ENCODE measurements around the gene C6orf47. TPM values are rescaled to one million over a fixed set of nuclear protein-coding genes. Genes with fewer than 3 reads are reported as not detected.

C6orf47 gene
- total and polyA plus RNA-seq, 7 experiments from 2014 or later, result 14.0 to 33.7 (median 23.2) TPM

GRCh38 chr6:31630177-31630934, 30.2 kb downstream of the C6orf47 start:
- ChIA-PET POLR2A (interaction anchor here (0.6 to 1.2 kb wide), 2 partner anchors 23 to 1713 kb away, joined by 3 to 4 read pairs; no protein-coding TSS in a partner anchor), CTCF (no interaction called here)
- Histone ChIP-seq H3K27me3 (ENCODE audit: control insufficient read depth in 2 of 2, insufficient read depth in 2 of 2, low read length in 2 of 2) (no peaks in the 10 kb centered on the region), H3K9me3 (ENCODE audit: control insufficient read depth in 2 of 3, low read length in 3 of 3) (no peaks in the 10 kb centered on the region), H3K4me1 (ENCODE audit: control insufficient read depth in 2 of 2, insufficient read depth in 2 of 2, low read length in 2 of 2) (no peaks in the 10 kb centered on the region), H3K36me3 (ENCODE audit: control insufficient read depth in 2 of 3, insufficient read depth in 3 of 3, low read length in 3 of 3) (peaks cover 25 to 100% (median 38%) of the 10 kb centered on the region in 3 experiments), H3K4me3 (ENCODE audit: low read length) (no peak overlapping the region), H3K27ac (ENCODE audit: low read depth, low read length) (no peak overlapping the region)
- Mint-ChIP-seq H3K9me3 (no peaks in the 10 kb centered on the region), H3K27me3 (no peaks in the 10 kb centered on the region), H3K36me3 (peaks cover 15 to 56% (median 29%) of the 10 kb centered on the region in 5 donors), H3K27ac (peak overlapping the region in 3 of 9 donors; percentile 57 to 82 (median 78)), H3K4me3 (no peak overlapping the region), H3K4me1 (peaks cover 0 to 17% (median 3%) of the 10 kb centered on the region in 7 donors)
- no peak for ATAC-seq
- no peak for DNase-seq
- intact Hi-C loops (cut with micrococcal nuclease), result no loop called here

DNA sequence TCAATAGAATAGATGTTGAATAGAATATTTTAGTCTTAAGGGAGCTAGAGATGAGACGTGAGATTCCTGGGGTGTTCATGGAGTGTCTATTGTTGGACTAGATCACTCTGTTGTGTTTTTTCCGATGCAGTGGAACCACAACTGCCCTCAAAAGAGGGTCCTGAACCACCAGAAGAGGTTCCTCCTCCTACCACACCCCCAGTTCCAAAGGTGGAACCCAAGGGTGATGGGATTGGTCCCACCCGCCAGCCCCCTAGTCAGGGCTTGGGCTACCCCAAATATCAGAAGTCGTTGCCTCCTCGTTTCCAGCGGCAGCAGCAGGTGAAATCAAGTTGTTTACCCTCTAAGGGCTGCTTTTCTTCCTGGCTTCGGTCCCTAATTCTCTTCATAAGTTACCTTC, 31.6 kb downstream of the C6orf47 start:
- peaks cover 0 to 16% (median 2%) of the 10 kb centered on the region in 7 donors for H3K4me1 Mint-ChIP-seq
- Histone ChIP-seq H3K4me1 (ENCODE audit: control insufficient read depth in 2 of 2, insufficient read depth in 2 of 2, low read length in 2 of 2) (no peaks in the 10 kb centered on the region), H3K27ac (ENCODE audit: low read depth, low read length) (no peak overlapping the region), H3K4me3 (ENCODE audit: low read length) (no peak overlapping the region), H3K36me3 (ENCODE audit: control insufficient read depth in 2 of 3, insufficient read depth in 3 of 3, low read length in 3 of 3) (peaks cover 27 to 100% (median 39%) of the 10 kb centered on the region in 3 experiments), H3K9me3 (ENCODE audit: control insufficient read depth in 2 of 3, low read length in 3 of 3) (no peaks in the 10 kb centered on the region), H3K27me3 (ENCODE audit: control insufficient read depth in 2 of 2, insufficient read depth in 2 of 2, low read length in 2 of 2) (no peaks in the 10 kb centered on the region)
- peak overlapping the region in 3 of 9 donors; percentile 53 to 86 (median 67) for H3K27ac Mint-ChIP-seq
- no peak overlapping the region for H3K4me3 Mint-ChIP-seq
- peaks cover 13 to 56% (median 26%) of the 10 kb centered on the region in 5 donors for H3K36me3 Mint-ChIP-seq
- ChIA-PET CTCF (no interaction called here), POLR2A (interaction anchor here (0.5 to 66.4 kb wide), 4 partner anchors 19 to 362 kb away, joined by 3 to 3078 read pairs (median 3); partner anchors contain the start of genes ATP6V1G2, DDX39B, LST1 and LTA)
- no peaks in the 10 kb centered on the region for H3K9me3 Mint-ChIP-seq
- intact Hi-C loops (cut with micrococcal nuclease), result no loop called here
- DNase-seq (no peak), ATAC-seq (no peak)
- H3K27me3 Mint-ChIP-seq, result no peaks in the 10 kb centered on the region

- intact Hi-C loops (cut with micrococcal nuclease), result no loop called here
- Mint-ChIP-seq H3K4me1 (peaks cover 0 to 20% (median 4%) of the 10 kb centered on the region in 7 donors), H3K9me3 (no peaks in the 10 kb centered on the region), H3K27ac (peak overlapping the region in 1 of 9 donors; percentile 36), H3K36me3 (peaks cover 14 to 57% (median 26%) of the 10 kb centered on the region in 5 donors), H3K27me3 (no peaks in the 10 kb centered on the region), H3K4me3 (no peak overlapping the region)
- ChIA-PET CTCF (no interaction called here), POLR2A (interaction anchor here (1.3 to 66.4 kb wide), 3 partner anchors 12 to 64 kb away, joined by 4 to 3078 read pairs (median 7); partner anchors contain the start of genes ATP6V1G2, BAG6, DDX39B and LST1)
- no peaks in the 10 kb centered on the region for H3K27me3 ChIP-seq (ENCODE audit: control insufficient read depth in 2 of 2, insufficient read depth in 2 of 2, low read length in 2 of 2)
- no peaks in the 10 kb centered on the region for H3K9me3 ChIP-seq (ENCODE audit: control insufficient read depth in 2 of 3, low read length in 3 of 3)
- H3K4me3 ChIP-seq (ENCODE audit: low read length), result no peak overlapping the region
- H3K36me3 ChIP-seq (ENCODE audit: control insufficient read depth in 2 of 3, insufficient read depth in 3 of 3, low read length in 3 of 3), result peaks cover 20 to 95% (median 35%) of the 10 kb centered on the region in 3 experiments
- no peak overlapping the region for H3K27ac ChIP-seq (ENCODE audit: low read depth, low read length)
- DNase-seq (no peak), ATAC-seq (no peak)
- H3K4me1 ChIP-seq (ENCODE audit: control insufficient read depth in 2 of 2, insufficient read depth in 2 of 2, low read length in 2 of 2), result no peaks in the 10 kb centered on the region
Measured at GRCh38 chr6:31627690-31628287, 32.8 kb downstream of the C6orf47 start.

DNA sequence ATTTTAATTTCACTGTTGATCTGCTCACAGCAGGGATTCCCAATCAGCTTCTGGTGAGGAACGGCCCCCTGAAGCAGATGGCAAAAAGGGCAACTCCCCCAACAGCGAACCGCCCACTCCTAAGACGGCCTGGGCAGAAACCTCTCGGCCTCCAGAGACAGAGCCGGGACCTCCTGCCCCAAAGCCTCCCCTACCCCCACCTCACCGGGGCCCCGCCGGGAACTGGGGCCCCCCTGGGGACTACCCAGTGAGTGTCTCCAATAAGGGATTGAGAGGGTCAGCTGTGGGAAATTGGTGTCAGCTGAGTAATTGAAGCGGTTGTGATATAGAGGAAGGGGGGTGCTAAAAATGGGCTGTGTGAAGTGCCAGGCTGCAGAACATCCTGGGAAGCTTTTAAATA, 33.6 kb downstream of the C6orf47 start:
- no peaks in the 10 kb centered on the region for H3K9me3 ChIP-seq (ENCODE audit: control insufficient read depth in 2 of 3, low read length in 3 of 3)
- intact Hi-C loops (cut with micrococcal nuclease), result no loop called here
- CTCF ChIA-PET, result interaction anchor here (0.6 kb wide), 1 partner anchor 76 kb away, joined by 3 read pairs; no protein-coding TSS in a partner anchor
- Mint-ChIP-seq H3K36me3 (peaks cover 14 to 60% (median 26%) of the 10 kb centered on the region in 5 donors), H3K9me3 (no peaks in the 10 kb centered on the region), H3K4me3 (no peak overlapping the region), H3K4me1 (peaks cover 0 to 28% (median 12%) of the 10 kb centered on the region in 7 donors), H3K27ac (peak overlapping the region in 2 of 9 donors; percentile 1 to 34), H3K27me3 (no peaks in the 10 kb centered on the region)
- ATAC-seq (no peak), DNase-seq (no peak)
- H3K4me3 ChIP-seq (ENCODE audit: low read length), result no peak overlapping the region
- POLR2A ChIA-PET, result interaction anchor here (0.7 to 66.4 kb wide), 5 partner anchors 13 to 268 kb away, joined by 3 to 3078 read pairs (median 4); partner anchors contain the start of genes ATP6V1G2, BAG6, DDX39B and LST1
- H3K27ac ChIP-seq (ENCODE audit: low read depth, low read length), result no peak overlapping the region
- no peaks in the 10 kb centered on the region for H3K27me3 ChIP-seq (ENCODE audit: control insufficient read depth in 2 of 2, insufficient read depth in 2 of 2, low read length in 2 of 2)
- H3K36me3 ChIP-seq (ENCODE audit: control insufficient read depth in 2 of 3, insufficient read depth in 3 of 3, low read length in 3 of 3), result peaks cover 20 to 86% (median 29%) of the 10 kb centered on the region in 3 experiments
- peaks cover 0 to 3% of the 10 kb centered on the region in 2 donors for H3K4me1 ChIP-seq (ENCODE audit: control insufficient read depth in 2 of 2, insufficient read depth in 2 of 2, low read length in 2 of 2)

DNA sequence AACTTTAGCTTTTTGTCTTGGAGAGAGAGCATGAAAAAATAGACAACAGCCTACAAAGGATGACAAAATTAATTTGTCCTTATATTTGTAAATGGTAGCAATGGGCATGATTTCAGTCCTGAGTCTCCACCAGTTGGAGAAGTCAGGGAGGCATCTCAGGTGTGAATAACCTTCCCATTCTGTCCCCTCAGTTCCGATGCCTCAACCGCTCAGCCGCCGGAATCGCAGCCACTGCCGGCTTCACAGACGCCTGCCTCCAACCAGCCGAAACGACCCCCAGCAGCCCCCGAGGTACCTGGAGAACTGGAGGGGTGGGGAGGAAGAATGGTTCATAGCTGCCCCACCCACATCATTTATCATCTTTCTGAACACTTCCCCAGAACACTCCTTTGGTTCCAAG, 36.5 kb downstream of the C6orf47 start:
- peaks cover 20 to 57% (median 23%) of the 10 kb centered on the region in 3 experiments for H3K36me3 ChIP-seq (ENCODE audit: control insufficient read depth in 2 of 3, insufficient read depth in 3 of 3, low read length in 3 of 3)
- H3K4me1 ChIP-seq (ENCODE audit: control insufficient read depth in 2 of 2, insufficient read depth in 2 of 2, low read length in 2 of 2), result peaks cover 3 to 14% of the 10 kb centered on the region in 2 donors
- Mint-ChIP-seq H3K36me3 (peaks cover 4 to 48% (median 21%) of the 10 kb centered on the region in 5 donors), H3K27ac (peak overlapping the region in 4 of 9 donors; percentile 5 to 74 (median 23)), H3K4me3 (no peak overlapping the region), H3K9me3 (peaks cover 0 to 2% (median 0%) of the 10 kb centered on the region in 11 donors), H3K4me1 (peaks cover 9 to 39% (median 30%) of the 10 kb centered on the region in 7 donors), H3K27me3 (no peaks in the 10 kb centered on the region)
- H3K27ac ChIP-seq (ENCODE audit: low read depth, low read length), result no peak overlapping the region
- DNase-seq (no peak), ATAC-seq (no peak)
- ChIA-PET CTCF (interaction anchor here (0.6 to 1.2 kb wide), 2 partner anchors 42 to 117 kb away, joined by 3 read pairs; partner anchors contain the start of gene LTB), POLR2A (interaction anchor here (66.4 kb wide), 1 partner anchor 60 kb away, joined by 3078 read pairs; the partner anchor contains the start of genes ATP6V1G2, DDX39B, LST1 and LTA)
- no peaks in the 10 kb centered on the region for H3K9me3 ChIP-seq (ENCODE audit: control insufficient read depth in 2 of 3, low read length in 3 of 3)
- intact Hi-C loops (cut with micrococcal nuclease), result loop anchor here (5.0 kb wide), 3 partner anchors 333 to 1228 kb away; partner anchors contain the start of genes GNL1 (in 1 of the 2), NELFE (in 1 of the 2), PRR3 (in 1 of the 2) and PSMB9 (in 1 of the 2)
- no peaks in the 10 kb centered on the region for H3K27me3 ChIP-seq (ENCODE audit: control insufficient read depth in 2 of 2, insufficient read depth in 2 of 2, low read length in 2 of 2)
- no peak overlapping the region for H3K4me3 ChIP-seq (ENCODE audit: low read length)

GRCh38 chr6:31622684-31623091, 37.9 kb downstream of the C6orf47 start:
- peak overlapping the region; percentile 66 to 98 (median 96) for H3K27ac Mint-ChIP-seq
- intact Hi-C loops (cut with micrococcal nuclease), result loop anchor here (5.0 kb wide), 3 partner anchors 335 to 1230 kb away; partner anchors contain the start of genes GNL1 (in 1 of the 2), NELFE (in 1 of the 2), PRR3 (in 1 of the 2) and PSMB9 (in 1 of the 2)
- peaks cover 4 to 46% (median 20%) of the 10 kb centered on the region in 5 donors for H3K36me3 Mint-ChIP-seq
- Histone ChIP-seq H3K4me1 (ENCODE audit: control insufficient read depth in 2 of 2, insufficient read depth in 2 of 2, low read length in 2 of 2) (peaks cover 3 to 14% of the 10 kb centered on the region in 2 donors), H3K9me3 (ENCODE audit: control insufficient read depth in 2 of 3, low read length in 3 of 3) (no peaks in the 10 kb centered on the region), H3K4me3 (ENCODE audit: low read length) (no peak overlapping the region), H3K36me3 (ENCODE audit: control insufficient read depth in 2 of 3, insufficient read depth in 3 of 3, low read length in 3 of 3) (peaks cover 20 to 44% (median 21%) of the 10 kb centered on the region in 3 experiments), H3K27ac (ENCODE audit: low read depth, low read length) (peak overlapping the region; percentile 96), H3K27me3 (ENCODE audit: control insufficient read depth in 2 of 2, insufficient read depth in 2 of 2, low read length in 2 of 2) (no peaks in the 10 kb centered on the region)
- peak overlapping the region in 5 of 10 donors; percentile 88 to 95 (median 93) for H3K4me3 Mint-ChIP-seq
- ChIA-PET POLR2A (interaction anchor here (0.6 to 66.4 kb wide), 9 partner anchors 12 to 296 kb away, joined by 3 to 3078 read pairs (median 5); partner anchors contain the start of genes ATP6V1G2, BAG6, DDX39B and HSPA1B), CTCF (interaction anchor here (0.8 kb wide), 1 partner anchor 126 kb away, joined by 3 read pairs; no protein-coding TSS in a partner anchor)
- peaks cover 9 to 38% (median 34%) of the 10 kb centered on the region in 7 donors for H3K4me1 Mint-ChIP-seq
- H3K9me3 Mint-ChIP-seq, result peaks cover 0 to 2% (median 0%) of the 10 kb centered on the region in 11 donors
- DNase-seq (no peak), ATAC-seq (no peak)
- H3K27me3 Mint-ChIP-seq, result no peaks in the 10 kb centered on the region

All from naive thymus-derived CD4-positive, alpha-beta T cell (primary cell).